GM12873 (cell line): ENCODE results near the gene ARID1A.

Experiments
- TF ChIP-seq, protein P1 (sequence below): IDR thresholded peaks from 2 replicates; pipeline ENCODE4 v1.5.1; 2012; ENCODE audit warnings: low read depth, mild to moderate bottlenecking, moderate library complexity, low read length, control low read depth; ENCODE audit not compliant: insufficient read depth; ENCODE audit errors: missing control alignments

ARID1A gene

DNA sequence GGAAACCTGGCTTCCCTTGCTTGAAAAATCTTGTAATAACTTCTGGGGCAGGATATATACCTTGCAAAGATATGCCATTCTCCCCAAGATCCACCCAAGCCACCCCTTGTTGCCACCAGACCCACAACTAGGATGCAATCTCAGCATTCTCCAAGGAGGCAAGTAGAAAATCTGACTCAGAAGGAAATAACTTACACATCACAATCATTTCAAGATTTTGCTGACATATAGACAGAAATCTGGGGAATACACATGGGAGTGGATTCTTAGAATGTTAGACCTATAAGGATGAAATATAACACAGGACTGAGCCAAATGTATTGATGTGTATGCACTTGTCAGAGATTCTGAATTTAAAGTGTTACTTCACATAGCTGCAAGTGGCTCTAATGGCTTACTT is 115.9 kb downstream of the ARID1A start:
- TF ChIP-seq, protein P1, sequence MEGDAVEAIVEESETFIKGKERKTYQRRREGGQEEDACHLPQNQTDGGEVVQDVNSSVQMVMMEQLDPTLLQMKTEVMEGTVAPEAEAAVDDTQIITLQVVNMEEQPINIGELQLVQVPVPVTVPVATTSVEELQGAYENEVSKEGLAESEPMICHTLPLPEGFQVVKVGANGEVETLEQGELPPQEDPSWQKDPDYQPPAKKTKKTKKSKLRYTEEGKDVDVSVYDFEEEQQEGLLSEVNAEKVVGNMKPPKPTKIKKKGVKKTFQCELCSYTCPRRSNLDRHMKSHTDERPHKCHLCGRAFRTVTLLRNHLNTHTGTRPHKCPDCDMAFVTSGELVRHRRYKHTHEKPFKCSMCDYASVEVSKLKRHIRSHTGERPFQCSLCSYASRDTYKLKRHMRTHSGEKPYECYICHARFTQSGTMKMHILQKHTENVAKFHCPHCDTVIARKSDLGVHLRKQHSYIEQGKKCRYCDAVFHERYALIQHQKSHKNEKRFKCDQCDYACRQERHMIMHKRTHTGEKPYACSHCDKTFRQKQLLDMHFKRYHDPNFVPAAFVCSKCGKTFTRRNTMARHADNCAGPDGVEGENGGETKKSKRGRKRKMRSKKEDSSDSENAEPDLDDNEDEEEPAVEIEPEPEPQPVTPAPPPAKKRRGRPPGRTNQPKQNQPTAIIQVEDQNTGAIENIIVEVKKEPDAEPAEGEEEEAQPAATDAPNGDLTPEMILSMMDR: no peak

DNA sequence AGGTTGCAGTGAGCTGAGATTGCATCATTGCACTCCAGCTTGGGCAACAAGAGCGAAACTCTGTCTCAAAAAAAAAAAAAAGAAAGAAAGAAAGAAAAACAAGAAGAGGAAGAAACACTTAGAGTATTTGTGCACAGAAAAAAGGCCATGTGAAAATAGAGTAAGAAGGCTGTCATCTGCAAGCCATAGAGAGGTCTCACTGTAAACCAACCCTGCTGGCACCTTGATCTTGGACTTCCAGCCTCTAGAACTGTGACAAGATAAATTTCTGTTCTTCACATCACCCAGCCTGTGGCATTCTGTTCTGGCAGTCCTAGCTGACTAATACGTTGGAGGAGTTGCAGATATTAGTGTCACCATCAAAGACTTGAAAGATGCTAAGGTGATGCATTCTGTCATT is 118.6 kb downstream of the ARID1A start:
- TF ChIP-seq, protein P1: no peak

DNA sequence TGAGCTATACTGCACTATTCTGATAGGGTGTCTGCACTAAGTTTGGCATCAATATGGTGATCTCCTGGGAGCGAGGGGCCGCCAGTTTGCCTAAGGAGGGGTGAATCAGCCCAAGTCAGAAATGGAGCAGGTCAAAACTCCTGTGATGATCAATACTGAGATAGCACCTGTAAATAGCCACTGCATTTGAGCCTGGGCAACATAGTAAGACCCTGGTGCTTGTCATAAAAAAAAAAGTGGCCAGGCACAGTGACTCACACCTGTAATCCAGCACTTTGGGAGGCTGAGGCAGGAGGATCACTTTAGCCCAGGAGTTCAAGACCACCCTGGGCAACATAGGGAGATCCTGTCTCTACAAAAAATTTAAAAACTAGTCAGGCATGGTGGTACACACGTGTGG is 119.1 kb downstream of the ARID1A start:
- TF ChIP-seq, protein P1: no peak

DNA sequence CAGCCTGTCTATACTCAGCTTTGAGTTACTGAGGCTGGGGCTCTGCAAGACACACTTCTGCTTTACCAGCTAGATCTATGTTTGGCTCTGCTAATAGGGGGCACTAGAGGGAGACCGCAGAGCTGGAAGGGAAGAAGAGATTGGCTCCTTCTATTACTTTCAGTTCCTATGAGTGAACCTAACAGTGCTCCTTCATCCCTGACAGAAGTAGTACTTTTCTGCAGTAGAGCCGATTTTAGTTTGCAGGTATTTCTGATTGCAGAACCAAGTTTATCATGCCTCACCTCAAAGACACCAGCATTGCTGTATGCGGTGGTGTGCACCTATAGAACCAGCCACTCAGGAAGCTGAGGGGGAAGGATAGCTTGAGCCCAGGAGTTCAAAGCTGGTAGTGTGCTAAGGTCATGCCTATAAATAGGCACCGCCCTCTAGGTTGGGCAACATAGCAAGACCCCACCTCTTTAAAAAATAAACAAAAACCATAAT is 125.0 kb downstream of the ARID1A start:
- TF ChIP-seq, protein P1: peak; percentile 72

DNA sequence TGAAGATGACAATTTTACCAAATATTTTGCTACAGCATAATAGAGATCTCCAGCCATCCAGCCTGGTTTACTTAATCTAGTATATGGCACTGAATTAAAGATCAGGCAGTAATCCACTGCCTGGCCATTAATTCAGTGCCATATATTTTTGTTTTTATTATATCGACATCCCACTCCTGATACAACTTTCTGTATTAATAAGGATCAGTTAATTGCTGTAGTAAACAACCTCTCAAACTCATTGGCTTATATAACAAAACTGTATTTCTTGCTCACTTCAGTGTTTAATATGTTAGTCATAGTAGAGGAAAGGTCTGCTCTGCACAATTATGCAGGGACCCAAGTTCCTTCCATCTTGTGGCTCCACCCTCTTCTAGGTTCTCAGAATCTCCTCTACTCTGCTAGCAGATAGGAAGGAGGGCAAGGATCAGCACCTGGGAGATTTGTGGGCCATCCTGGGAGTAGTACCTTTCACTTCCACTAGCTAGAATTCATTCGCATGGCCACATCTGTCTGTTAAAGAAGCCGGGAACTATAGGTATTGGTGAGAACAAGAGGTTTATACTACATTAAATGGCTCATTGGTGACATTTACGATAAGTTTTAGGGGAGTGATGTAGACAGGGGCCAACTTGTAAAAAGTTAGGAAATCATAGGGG is 127.1 kb downstream of the ARID1A start:
- TF ChIP-seq, protein P1: no peak

DNA sequence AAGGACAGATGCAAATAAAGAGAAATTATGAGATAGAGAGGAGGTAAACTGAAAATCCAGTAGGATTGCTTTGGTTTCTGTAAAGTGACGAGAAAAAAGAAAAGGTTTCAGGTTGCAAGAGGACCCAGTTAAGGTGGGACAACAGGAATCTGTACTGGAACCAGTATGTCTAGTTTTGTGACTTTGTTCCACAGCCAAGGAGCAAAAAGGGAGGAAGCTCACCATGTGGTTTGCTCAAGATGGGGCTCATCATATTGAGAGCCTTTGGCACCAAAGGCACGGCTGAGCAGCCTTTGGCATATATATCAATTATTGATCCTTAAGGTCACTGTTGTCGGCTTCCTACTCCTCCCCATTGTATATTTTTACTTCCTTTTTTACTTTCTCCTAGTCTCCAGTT is 128.9 kb downstream of the ARID1A start:
- TF ChIP-seq, protein P1: no peak

DNA sequence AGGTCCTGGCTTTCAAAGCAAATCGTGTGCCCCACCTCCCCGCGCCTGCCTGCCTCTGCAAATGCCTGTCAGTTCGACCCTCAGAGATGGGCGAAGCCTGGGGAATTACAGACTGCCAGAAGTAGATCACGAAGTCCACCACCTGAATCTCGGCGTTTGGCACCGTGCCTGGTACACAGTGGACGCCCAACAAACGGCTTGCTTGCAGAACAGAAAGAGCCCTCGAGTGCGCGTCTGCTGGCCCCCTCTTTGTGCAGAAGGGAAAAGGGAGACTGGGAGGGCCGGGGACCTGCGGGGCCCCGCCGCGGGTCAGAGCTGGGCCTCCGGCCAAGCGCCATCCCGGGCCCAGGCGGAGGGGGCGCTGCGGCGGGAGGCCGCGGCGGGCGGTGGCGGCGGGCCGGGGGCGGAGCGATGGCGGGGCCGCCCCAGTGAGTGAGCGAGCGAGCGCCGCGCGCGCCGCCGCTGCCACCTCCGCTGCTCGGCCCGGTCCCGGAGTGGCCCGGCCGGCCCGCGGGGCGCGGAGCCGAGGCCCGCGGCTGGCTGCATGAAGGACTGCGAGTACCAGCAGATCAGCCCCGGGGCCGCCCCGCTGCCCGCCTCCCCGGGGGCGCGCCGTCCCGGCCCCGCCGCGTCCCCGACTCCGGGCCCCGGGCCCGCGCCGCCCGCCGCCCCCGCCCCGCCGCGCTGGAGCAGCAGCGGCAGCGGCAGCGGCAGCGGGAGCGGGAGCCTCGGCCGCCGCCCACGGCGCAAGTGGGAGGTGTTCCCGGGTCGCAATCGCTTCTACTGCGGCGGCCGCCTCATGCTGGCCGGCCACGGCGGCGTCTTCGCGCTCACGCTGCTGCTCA is 130.7 kb downstream of the ARID1A start, which contains the start of gene ZDHHC18:
TSS of gene ZDHHC18 (plus strand) at position 428 of the 845 bp plus-strand sequence. CDS start at position 545, 117 bp downstream.
- TF ChIP-seq, protein P1: peak; percentile 56
